Measurements from ENCODE around the gene ADM5.

The ADM5 gene

GRCh38 chr19:49657493-49658138, 31.8 kb upstream of the ADM5 start:
- Histone ChIP-seq H3K27ac (no peak overlapping the region), H3K4me3 (no peak overlapping the region)

- Histone ChIP-seq H3K27ac (peak overlapping the region in 1 of 21 experiments; percentile 35), H3K4me3 (no peak overlapping the region)
These were observed 31.3 kb upstream of the ADM5 start for GRCh38 chr19:49658139-49658517.

GRCh38 chr19:49658566-49659442, 30.6 kb upstream of the ADM5 start:
- peak overlapping the region in 1 of 21 experiments; percentile 35 for H3K27ac ChIP-seq

DNA sequence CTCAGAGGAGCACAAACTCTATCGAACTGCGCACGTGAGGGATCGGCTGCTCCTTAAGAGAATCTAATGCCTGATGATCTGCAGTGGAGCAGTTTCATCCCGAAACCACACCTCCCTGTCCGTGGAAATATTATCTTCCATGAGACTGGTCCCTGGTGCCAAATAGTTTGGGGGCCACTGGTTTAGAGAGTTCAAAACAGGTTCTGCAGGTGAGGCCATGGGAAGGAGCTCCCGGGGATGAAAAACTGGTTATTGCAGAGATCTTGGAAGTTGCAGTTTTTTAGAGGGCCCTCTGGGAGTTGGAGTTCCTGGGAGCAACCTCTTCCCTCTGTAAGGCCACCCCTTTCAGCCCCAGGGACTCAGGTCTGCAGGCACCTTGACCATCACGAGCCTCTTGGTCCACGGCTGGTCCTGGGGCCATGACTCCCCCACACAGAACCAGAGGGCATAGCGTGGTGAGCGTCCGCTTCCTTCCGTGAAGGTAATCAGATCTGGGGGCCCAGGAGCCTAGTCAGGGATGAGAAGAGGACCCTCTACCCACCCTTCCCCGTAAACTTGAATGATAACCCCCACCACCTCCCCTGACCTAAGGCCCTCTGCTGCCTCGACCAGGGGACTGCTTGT, 28.9 kb upstream of the ADM5 start:
- Histone ChIP-seq H3K4me3 (no peak overlapping the region), H3K27ac (no peak overlapping the region)

More at GRCh38 chr19:49658566-49659442, 30.6 kb upstream of the ADM5 start:
- no peak overlapping the region for H3K4me3 ChIP-seq

DNA sequence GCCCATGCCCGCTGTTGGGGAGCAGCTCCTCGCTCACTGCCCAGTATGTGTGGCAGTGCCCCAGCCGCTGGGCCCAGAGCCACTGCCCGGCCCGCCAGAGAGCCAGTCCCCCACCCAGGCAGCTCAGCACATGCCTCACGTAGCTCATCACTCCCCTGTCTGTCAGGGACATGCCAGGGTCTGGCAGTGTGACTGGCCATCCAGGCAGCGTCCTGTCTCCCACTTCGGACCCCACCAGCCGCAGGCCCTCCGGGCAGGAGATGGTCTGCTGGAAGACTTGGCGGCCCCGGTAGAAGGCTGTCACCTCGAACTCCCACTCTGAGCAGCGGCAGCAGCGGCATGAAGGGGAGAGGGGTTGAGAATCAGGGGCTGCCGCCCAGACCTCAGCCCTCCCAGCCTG, 27.4 kb upstream of the ADM5 start:
- Histone ChIP-seq H3K27ac (no peak overlapping the region), H3K4me3 (no peak overlapping the region)

DNA sequence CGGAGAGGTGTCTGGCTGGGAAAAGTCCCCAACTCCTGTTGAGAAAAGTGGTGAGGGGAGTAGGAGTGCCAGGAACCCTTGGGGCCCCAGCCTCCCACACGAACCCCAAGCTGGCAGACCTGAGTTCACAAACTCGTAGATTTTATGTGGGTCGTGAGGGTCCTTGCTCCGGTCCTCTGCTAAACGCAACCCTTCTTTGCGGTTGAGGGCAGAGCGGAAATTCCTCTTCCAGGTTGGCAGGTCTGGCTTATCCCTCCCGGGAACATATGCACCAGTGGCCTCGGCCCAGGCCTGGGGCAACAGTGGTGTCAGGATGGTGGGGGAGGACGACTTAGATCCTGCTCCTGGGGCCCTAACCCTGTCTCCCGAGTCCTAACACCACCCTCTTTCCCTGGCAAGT, 26.2 kb upstream of the ADM5 start:
- Histone ChIP-seq H3K27ac (peak overlapping the region in 15 of 21 experiments; percentile 11 to 95 (median 85)), H3K4me3 (peak overlapping the region in 2 of 7 experiments; percentile 84 to 87)

DNA sequence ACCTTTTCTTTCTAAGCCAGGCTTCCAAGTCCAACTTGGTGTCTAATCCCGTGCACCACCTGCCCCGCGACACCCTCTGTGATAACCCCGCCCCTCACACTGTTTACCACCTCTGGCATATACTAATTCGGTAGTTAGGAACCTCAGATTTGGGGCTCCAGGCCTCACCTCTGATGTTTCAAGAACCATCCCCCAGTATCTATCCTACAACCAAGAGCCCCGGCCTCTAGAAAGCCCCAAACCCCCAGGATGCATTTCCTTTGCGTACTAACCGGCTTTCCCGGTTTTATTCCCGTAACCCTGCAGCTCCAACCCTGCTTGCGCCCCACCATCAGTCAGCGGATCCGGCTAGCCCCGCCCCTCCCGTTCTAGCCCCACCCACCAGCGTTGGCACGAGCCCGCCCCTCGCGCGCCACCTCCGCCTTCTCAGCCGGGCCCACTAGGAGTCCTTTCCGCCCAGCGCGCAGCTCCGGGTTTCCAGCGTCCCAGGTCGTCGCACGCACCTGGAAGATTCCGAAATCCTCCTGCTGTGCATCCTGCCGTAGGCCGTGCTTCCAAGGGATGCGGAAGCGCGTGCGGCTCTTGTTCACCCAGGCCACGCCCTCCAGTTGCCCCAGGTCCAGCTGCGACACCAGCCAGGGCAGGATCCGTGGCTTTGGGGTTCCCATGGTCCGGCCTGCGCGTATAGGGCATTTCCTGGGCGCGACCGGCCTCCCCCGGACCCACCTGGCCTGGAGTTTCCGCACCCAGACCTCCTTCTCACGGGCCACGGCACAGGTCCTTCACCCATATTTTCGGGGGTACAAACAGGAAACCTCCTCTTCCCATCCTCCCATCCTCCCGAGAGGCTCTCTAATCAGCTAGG, 25.0 kb upstream of the ADM5 start:
- Histone ChIP-seq H3K27ac (peak overlapping the region; percentile 58 to 95 (median 84)), H3K4me3 (peak overlapping the region; percentile 47 to 87 (median 78))

DNA sequence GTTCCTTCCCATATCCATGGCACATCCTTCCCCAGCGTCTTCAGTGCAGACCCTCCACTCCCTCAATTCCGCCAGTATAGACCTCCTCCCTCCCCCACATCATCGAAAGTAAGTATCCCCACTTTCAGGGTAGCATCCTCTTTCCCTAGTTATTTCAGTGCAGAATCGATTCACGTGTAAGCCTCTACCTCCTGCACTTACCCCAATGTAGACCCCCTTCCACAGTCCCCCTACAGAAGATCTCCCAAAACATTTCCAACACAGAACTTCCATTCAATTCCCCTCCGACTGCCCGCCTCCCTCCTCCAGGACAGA, 24.4 kb upstream of the ADM5 start:
- peak overlapping the region; percentile 58 to 95 (median 84) for H3K27ac ChIP-seq
- H3K4me3 ChIP-seq = peak overlapping the region; percentile 47 to 87 (median 78)

DNA sequence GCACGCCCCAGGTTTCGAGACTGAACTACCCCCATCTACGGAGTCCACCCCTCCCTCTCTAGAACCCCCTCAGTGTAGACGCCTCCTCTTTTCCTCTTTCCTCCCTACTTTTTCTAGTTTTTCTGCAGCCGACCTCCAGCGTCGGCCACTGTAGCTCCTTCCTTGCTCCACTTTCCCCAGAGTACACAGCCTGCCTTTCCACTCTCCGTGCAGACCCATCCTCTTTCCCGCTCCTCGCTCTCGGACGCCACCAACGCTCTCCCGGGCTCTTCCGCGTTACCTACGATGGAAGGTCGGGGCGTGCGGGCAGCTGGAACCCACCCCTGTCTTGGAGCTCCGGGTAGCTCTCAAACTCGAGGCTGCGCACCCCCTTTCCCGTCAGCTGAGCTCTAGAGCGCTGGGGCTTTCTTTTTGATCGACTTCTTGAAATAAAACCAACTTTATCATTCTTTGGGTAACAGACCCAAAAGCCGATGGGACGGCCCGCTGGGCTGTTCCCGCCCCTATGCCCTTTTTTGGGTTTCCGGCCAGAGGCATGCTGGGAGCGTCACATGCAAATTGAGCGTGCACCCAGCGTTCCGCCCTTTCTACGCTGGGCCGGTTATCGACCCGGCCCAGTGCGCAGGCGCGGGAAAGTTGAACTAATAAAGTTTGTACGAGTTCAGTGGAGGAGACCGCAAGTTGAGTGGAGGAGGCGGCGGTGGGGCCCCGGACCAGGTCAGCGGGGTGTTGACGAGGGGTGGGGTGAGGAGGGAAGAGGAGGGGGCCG, 23.9 kb upstream of the ADM5 start, which contains the start of the genes BCL2L12 and IRF3:
TSS of gene BCL2L12 (plus strand) at position 583 of the 769 bp plus-strand sequence. CDS start 760 bp downstream, outside the sequence.
TSS of gene IRF3 (minus strand) at position 507 of the 769 bp plus-strand sequence. CDS start 1,019 bp downstream, outside the sequence.
- H3K27ac ChIP-seq = peak within 1 kb of the TSS; percentile 58 to 95 (median 84)
- peak within 1 kb of the TSS; percentile 47 to 87 (median 78) for H3K4me3 ChIP-seq

DNA sequence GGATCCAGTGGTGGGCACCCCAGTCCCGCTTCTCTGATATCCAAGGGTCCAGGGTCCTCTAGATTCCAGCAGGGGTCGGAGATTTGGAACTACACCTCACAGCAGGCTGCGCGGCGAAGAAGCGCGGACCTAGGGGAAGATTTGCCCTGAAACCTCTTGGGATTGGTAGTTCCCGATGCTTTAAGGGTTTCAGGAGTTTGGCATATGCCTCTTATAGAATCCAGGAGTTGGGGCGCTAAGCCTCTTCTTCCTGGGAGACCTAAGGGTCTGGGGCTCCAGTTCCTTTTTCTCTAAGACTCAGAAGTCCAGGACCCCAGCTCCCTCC, 23.3 kb upstream of the ADM5 start:
- peak overlapping the region in 20 of 21 experiments; percentile 50 to 95 (median 84) for H3K27ac ChIP-seq
- H3K4me3 ChIP-seq = peak overlapping the region; percentile 47 to 87 (median 78)

GRCh38 chr19:49667473-49667872, 21.9 kb upstream of the ADM5 start:
- no peak overlapping the region for H3K27ac ChIP-seq

GRCh38 chr19:49669516-49669915, 19.9 kb upstream of the ADM5 start:
- no peak overlapping the region for H3K4me3 ChIP-seq
- H3K27ac ChIP-seq = no peak overlapping the region

More at GRCh38 chr19:49667473-49667872, 21.9 kb upstream of the ADM5 start:
- H3K4me3 ChIP-seq = no peak overlapping the region

DNA sequence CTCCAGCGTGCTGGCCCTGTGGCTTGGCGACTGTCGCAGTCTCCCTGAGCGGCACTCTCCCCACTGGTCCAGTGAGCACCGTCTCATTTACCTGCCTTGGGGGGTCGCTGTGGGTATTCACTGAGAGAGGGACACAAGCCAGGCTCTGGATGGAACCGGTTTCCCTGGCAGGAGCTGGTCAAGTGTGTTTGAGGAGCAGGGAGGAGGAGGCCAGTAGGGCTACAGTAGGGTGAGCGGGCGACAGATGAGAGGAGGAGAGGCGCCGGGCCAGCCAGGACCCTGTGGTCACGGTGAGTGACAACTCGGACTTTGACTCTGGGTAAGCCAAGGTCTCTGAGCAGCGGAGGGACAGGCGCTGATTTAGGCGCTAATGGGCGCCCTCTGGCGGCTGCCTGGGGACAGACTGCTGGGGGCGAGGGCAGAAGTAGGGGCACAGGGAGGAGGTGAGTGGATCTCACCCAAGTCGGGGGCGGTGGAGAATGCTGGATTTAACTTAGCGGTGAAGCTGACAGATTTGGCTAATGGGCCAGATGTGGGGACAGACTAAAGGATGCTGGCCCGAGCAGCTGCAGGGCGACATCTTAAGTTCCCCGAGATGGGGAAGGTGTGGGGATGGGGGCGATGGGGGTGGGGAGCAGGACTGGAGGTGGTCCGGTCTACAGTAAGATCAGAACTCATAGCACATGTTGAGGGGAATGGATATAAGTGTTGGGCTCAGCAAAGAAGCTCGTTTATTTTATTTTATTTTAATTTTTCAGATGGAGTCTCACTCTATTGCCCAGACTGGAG, 17.1 kb upstream of the ADM5 start:
- peak overlapping the region in 3 of 21 experiments; percentile 44 to 47 (median 46) for H3K27ac ChIP-seq
- H3K4me3 ChIP-seq = no peak overlapping the region

GRCh38 chr19:49676136-49676783, 13.1 kb upstream of the ADM5 start:
- Histone ChIP-seq H3K4me3 (peak overlapping the region; percentile 4 to 33 (median 17)), H3K27ac (peak overlapping the region; percentile 79 to 98 (median 94))

DNA sequence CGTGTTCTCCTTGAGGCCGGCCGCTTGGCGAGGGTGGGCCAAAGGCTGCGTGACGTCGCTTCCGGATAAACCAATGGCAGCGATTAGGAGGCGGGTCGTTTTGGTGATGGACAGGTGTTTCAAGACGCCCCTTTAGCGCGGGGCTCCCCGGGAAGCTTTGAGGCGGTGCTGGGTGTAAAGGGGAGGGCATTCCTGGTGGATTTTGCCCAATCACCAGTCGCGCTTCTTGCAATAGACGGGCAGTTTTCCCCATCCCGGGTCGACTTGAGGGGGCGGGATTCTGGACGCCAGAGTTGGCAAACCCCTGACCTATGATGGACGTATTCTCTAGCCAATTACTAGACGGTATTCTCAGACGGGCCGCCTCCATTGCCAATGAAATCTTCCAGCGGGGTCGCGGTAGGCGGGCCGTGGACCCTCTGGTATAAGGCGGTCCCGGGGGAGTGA, 12.6 kb upstream of the ADM5 start:
- Histone ChIP-seq H3K27ac (peak overlapping the region; percentile 81 to 98 (median 96)), H3K4me3 (peak overlapping the region; percentile 68 to 99 (median 93))

DNA sequence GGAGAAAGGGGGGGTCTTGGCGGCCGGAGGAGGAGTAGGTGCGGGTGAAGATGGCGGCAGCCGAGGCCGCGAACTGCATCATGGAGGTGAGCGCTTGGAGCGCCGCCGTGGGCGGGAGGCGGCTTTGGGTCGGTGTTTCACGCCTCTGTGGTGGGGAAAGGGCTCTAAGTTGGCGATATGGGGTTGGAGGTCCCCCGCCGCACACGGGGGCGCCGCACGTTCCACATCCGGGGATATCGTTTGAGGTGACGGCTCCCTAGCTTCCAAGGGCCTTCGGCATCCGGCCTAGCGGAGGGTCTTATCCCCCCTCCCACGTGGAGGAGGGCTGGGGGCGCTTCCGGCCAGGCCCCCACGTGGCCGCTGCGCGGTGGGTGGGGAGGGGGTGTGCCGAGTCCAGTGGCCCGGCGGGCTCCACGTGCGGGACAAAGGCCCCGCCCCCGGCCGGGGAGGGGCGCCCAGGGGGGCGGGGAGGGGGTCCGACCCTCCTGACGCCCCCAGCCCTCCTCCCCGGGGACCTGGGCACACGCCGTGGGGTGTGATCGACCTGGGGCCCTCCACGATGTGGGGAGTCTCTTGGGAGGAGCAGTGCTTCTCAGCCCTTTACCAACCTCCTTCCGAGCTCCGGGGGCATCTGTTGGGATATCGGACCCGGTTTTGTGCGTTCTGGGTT, 12.0 kb upstream of the ADM5 start, which contains the start of gene PRMT1:
TSS of gene PRMT1 (plus strand) at position 41 of the 670 bp plus-strand sequence. CDS start at position 51, 10 bp downstream.
- Histone ChIP-seq H3K27ac (peak within 1 kb of the TSS; percentile 81 to 98 (median 96)), H3K4me3 (peak within 1 kb of the TSS; percentile 68 to 99 (median 93))

Measured in skin epidermis (tissue), 12 donors.